Bronchial epithelial cell (primary cell): ENCODE results near the gene DISC1. TPM values are rescaled to one million over a fixed set of nuclear protein-coding genes. Genes with fewer than 3 reads are reported as not detected.

Experiments used
- DNase-seq: peaks from one replicate; pipeline ENCODE4 v3.0.0-alpha.2; 2010; ENCODE audit warnings: low read depth
- FAIRE-seq: peaks from 2 replicates; lab custom pipeline; 2011; peaks lifted over from hg19 to GRCh38; lab: Jason Lieb, UNC
- H3K27me3 ChIP-seq: 2 replicates; pipeline ENCODE4 v1.5.1; 2011; ENCODE audit warnings: low read length; ENCODE audit not compliant: control insufficient read depth, insufficient read depth
- H3K36me3 ChIP-seq: 2 replicates; pipeline ENCODE4 v1.5.1; 2011; ENCODE audit warnings: low read length; ENCODE audit not compliant: control insufficient read depth, insufficient read depth
- H3K4me3 ChIP-seq: 2 replicates; pipeline ENCODE4 v1.5.1; 2011; ENCODE audit warnings: mild to moderate bottlenecking, low read depth, low read length, control low read depth
- total RNA-seq: library from RNA; depleted of rRNA; stranded (reverse); fragments of >200 nt; gene quantifications from 2 replicates; pipeline ENCODE4 v1.2.1, GENCODE V29; 2014
- TF ChIP-seq, protein P1 (sequence below): IDR thresholded peaks from 2 replicates; pipeline ENCODE4 v1.5.1; 2011; ENCODE audit warnings: mild to moderate bottlenecking, moderate library complexity, low read length, control low read depth, inconsistent platforms; ENCODE audit not compliant: insufficient read depth, severe bottlenecking

Gene DISC1
- total RNA-seq, 1 donor from 2014 or later: 0.79 TPM

DNA sequence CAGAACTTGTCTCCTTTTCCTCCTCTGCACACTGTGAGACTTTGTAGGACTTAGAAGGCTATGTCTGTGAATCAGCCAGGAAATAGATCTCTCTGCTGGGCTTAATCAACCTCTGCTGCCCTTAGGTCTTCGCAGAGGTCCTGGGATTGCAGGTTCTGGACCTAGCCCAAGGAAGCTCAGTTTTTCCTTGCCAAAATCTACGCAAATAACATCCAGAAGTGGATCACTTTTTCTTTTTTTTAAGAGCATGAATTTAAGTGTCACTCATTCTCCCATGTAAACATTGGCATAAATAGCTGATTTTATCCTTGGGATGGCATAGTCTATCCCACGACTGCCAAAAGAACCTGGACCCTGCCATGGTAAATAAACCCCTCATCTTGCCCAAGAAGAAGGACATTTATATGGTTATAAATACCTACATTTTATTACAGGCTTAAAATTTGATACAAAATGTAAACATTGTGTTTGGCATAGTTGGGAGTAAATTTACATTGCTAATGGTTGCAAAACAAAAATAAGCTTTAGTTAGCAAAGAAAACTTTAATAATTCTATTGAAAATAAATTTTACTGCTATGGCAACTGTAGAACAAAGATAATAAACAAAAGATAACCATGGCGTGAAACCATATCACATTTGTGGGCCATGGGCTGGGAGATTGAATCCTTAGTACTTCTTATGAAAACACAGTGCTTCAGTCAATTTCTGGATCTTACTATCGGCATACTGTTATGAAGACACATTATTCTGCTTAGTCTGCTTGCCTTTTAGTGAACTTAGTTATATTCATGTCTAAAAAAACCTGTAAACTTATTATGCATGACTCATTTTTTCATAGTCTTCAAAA, 24.5 kb upstream of the DISC1 start:
- no peaks in the 10 kb centered on the region for H3K36me3 ChIP-seq
- TF ChIP-seq, protein P1, sequence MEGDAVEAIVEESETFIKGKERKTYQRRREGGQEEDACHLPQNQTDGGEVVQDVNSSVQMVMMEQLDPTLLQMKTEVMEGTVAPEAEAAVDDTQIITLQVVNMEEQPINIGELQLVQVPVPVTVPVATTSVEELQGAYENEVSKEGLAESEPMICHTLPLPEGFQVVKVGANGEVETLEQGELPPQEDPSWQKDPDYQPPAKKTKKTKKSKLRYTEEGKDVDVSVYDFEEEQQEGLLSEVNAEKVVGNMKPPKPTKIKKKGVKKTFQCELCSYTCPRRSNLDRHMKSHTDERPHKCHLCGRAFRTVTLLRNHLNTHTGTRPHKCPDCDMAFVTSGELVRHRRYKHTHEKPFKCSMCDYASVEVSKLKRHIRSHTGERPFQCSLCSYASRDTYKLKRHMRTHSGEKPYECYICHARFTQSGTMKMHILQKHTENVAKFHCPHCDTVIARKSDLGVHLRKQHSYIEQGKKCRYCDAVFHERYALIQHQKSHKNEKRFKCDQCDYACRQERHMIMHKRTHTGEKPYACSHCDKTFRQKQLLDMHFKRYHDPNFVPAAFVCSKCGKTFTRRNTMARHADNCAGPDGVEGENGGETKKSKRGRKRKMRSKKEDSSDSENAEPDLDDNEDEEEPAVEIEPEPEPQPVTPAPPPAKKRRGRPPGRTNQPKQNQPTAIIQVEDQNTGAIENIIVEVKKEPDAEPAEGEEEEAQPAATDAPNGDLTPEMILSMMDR: no peak
- FAIRE-seq (no peak), DNase-seq (no peak)
- no peaks in the 10 kb centered on the region for H3K27me3 ChIP-seq
- H3K4me3 ChIP-seq: no peak overlapping the region

DNA sequence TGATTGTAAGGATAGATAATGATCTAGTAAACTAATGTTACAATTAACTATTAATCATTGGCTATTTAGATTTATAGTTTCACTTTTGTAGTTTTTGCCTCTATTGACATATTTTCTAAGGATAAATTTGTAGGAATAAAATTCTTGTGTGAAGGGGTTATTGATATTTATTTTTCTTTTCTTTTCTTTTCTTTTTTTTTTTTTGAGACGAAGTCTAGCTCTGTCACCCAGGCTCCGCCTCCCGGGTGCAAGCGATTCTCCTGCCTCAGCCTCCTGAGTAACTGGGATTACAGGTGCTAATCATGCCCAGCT, 24.0 kb upstream of the DISC1 start:
- Histone ChIP-seq H3K36me3 (no peaks in the 10 kb centered on the region), H3K27me3 (no peaks in the 10 kb centered on the region), H3K4me3 (no peak overlapping the region)
- TF ChIP-seq, protein P1: no peak
- DNase-seq (no peak), FAIRE-seq (no peak)

DNA sequence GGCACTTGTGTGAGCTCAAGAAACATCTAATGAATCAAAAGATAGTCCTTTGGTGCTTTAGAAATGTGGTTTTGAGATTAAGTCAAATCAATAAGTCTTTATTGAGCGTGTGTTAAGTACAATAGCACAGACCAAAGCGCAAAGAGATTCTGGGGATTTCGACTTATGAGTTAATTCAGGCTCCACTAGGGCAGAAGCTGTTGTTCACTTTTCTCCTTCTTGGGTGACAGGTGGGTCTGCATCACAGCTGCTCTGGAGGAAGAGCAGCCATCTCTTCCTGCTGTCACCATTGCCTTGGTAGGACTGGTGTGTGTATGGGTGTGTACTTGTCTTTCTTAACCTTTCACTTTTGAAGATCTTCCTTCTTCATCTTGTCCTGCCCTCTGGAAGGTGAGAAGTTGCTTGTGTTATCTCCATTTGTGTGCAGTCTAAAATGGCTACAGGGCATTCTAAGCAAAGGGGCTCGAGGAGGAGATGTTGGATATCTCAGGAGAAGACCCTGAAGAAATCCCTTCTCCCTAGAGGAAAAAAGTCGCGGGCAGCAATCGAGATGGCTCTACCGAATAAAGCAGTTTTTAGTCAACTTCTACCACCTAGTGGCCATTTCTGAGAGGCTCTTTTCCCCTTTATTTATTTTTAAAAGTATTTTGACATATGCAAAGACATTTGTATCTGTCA, 22.9 kb upstream of the DISC1 start:
- no peak for FAIRE-seq
- peak; percentile 54 for DNase-seq
- Histone ChIP-seq H3K27me3 (no peaks in the 10 kb centered on the region), H3K4me3 (peak overlapping the region; percentile 20), H3K36me3 (no peaks in the 10 kb centered on the region)
- TF ChIP-seq, protein P1: peak; percentile 62

DNA sequence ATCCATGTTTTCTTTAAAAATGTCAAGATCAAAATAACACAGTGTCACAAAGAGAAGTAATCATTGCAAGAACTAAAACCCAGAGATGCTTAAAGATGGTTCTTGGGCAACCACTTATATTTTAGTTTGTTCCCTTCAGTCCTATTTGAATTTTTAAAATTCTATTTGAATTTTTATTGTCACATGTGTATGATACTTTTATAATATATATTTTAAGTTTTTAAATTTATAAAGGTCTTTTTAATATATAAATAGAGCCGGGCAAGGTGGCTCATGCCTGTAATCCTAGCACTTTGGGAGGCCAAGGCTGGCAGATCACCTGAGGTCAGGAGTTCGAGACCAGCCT, 22.3 kb upstream of the DISC1 start:
- FAIRE-seq (no peak), DNase-seq (no peak)
- TF ChIP-seq, protein P1: no peak
- no peaks in the 10 kb centered on the region for H3K27me3 ChIP-seq
- no peaks in the 10 kb centered on the region for H3K36me3 ChIP-seq
- H3K4me3 ChIP-seq: no peak overlapping the region

DNA sequence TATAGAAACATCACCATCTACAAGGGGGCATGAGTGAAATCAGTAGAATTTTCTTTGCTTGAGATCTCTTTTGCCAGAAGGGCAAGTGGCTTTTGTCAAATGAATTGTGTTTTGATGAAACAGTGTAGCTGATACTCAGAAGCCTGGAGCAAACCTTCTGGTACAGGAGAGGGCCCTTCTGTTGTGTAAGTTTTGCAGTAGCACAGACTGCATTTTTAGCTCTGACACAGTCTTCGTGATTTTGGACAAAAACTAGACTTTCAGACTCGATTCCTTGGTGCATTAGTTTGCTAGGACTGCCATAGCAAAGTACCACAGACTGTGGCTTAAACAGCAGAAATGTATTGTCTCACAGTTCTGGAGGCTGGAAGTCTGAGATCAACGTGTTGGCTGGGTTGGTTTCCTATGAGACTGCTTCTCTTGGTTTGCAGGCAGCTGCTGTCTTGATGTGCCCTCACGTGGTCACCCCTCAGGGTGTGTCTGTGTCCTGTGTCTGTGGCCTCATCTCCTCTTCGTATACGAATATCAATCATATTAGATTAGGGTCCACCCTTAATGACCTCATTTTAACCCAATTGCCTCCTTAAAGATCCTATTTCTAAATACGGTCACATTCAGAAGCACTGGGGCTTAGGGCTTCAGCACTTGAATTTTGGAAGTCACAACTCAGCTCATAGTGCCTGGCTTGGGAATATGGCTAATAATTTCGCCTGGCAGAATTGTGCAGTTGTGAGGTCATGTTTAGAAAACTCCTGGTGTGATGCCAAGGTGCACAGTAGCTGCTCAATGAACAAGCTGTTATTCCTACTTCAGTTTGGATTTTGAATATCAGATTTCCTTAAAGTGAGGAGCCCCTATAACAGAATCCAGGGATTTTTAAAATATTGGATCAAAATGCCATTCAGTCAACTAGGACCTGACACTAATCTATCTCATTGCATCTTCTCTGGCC, 21.2 kb upstream of the DISC1 start:
- no peak for DNase-seq
- H3K4me3 ChIP-seq: no peak overlapping the region
- TF ChIP-seq, protein P1: no peak
- H3K36me3 ChIP-seq: no peaks in the 10 kb centered on the region
- no peak for FAIRE-seq
- H3K27me3 ChIP-seq: no peaks in the 10 kb centered on the region
